HK-2 (cell line): ENCODE measurements around the gene IMPA2.
A peak's percentile ranks its signal among the peaks of the same experiment; 100 is the strongest.
"Not testable (repeated sequence)": the region's sequence is repeated elsewhere in the genome, so short reads cannot be mapped to it uniquely, and the experiment has no call there.

Source experiments
- DNase-seq: peaks from one replicate; pipeline ENCODE4 v3.0.0-alpha.2; 2018; ENCODE audit not compliant: unreplicated experiment

Gene IMPA2

GRCh38 chr18:11962597-11962996 lies 18.7 kb upstream of the IMPA2 start:
- no peak for DNase-seq

- DNase-seq: no peak
Observed at GRCh38 chr18:11963991-11964484, 17.3 kb upstream of the IMPA2 start.

- DNase-seq: no peak
Observed at GRCh38 chr18:11969904-11970835, 11.1 kb upstream of the IMPA2 start.

GRCh38 chr18:11970836-11971226 lies 10.5 kb upstream of the IMPA2 start:
- DNase-seq: not testable (repeated sequence)

- DNase-seq: no peak
Observed at GRCh38 chr18:11972371-11973174, 8.7 kb upstream of the IMPA2 start.

GRCh38 chr18:11974741-11975325 lies 6.5 kb upstream of the IMPA2 start:
- no peak for DNase-seq

- DNase-seq: no peak
Observed at GRCh38 chr18:11975723-11976122, 5.6 kb upstream of the IMPA2 start.

- DNase-seq: no peak
Observed at GRCh38 chr18:11976315-11977152, 4.8 kb upstream of the IMPA2 start.

- DNase-seq: no peak
Observed at GRCh38 chr18:11977153-11977466, 4.2 kb upstream of the IMPA2 start.

GRCh38 chr18:11978956-11979355 lies 2.4 kb upstream of the IMPA2 start:
- DNase-seq: no peak

GRCh38 chr18:11980163-11980493 lies 1.2 kb upstream of the IMPA2 start:
- no peak for DNase-seq

GRCh38 chr18:11980494-11981191 lies 664 bp upstream of the IMPA2 start:
- peak; percentile 98 for DNase-seq

- peak; percentile 51 for DNase-seq
Observed at GRCh38 chr18:11981543-11982366, 448 bp downstream of the IMPA2 start.

- no peak for DNase-seq
Observed at GRCh38 chr18:11982981-11983380, 1.7 kb downstream of the IMPA2 start.

GRCh38 chr18:11983592-11983991 lies 2.3 kb downstream of the IMPA2 start:
- DNase-seq: no peak

GRCh38 chr18:11984091-11984490 lies 2.8 kb downstream of the IMPA2 start:
- no peak for DNase-seq

GRCh38 chr18:11985586-11985985 lies 4.3 kb downstream of the IMPA2 start:
- no peak for DNase-seq

GRCh38 chr18:11986061-11986460 lies 4.8 kb downstream of the IMPA2 start:
- no peak for DNase-seq

- no peak for DNase-seq
Observed at GRCh38 chr18:11987527-11987926, 6.2 kb downstream of the IMPA2 start.

GRCh38 chr18:11989174-11989573 lies 7.9 kb downstream of the IMPA2 start:
- DNase-seq: no peak
